BLaER1 (cell line): Measurements from ENCODE around the gene AKAP11.

Experiments used
- H3K27ac ChIP-seq: shearing (Covaris generic); formaldehyde crosslinking; 2 replicates; pipeline ENCODE4 v1.8.1; 2022
- H3K27me3 ChIP-seq: shearing (Covaris generic); formaldehyde crosslinking; 2 replicates; pipeline ENCODE4 v1.8.1; 2022
- H3K36me3 ChIP-seq: shearing (Covaris generic); formaldehyde crosslinking; 2 replicates; pipeline ENCODE4 v1.8.1; 2022
- H3K4me1 ChIP-seq: shearing (Covaris generic); formaldehyde crosslinking; 2 replicates; pipeline ENCODE4 v1.8.1; 2022
- H3K4me2 ChIP-seq: shearing (Covaris generic); formaldehyde crosslinking; 2 replicates; pipeline ENCODE4 v1.8.1; 2022
- H3K4me3 ChIP-seq: shearing (Covaris generic); formaldehyde crosslinking; 2 replicates; pipeline ENCODE4 v1.8.1; 2022
- H3K9ac ChIP-seq: shearing (Covaris generic); formaldehyde crosslinking; 2 replicates; pipeline ENCODE4 v1.8.1; 2022
- H3K9me3 ChIP-seq: shearing (Covaris generic); formaldehyde crosslinking; 2 replicates; pipeline ENCODE4 v1.8.1; 2022
- H4K20me1 ChIP-seq: shearing (Covaris generic); formaldehyde crosslinking; 2 replicates; pipeline ENCODE4 v1.8.1; 2022
- Cebpa-rat ChIP-seq: shearing (Covaris generic); IDR thresholded peaks from 2 replicates; pipeline ENCODE4 v1.8.1; 2022

The AKAP11 gene

DNA sequence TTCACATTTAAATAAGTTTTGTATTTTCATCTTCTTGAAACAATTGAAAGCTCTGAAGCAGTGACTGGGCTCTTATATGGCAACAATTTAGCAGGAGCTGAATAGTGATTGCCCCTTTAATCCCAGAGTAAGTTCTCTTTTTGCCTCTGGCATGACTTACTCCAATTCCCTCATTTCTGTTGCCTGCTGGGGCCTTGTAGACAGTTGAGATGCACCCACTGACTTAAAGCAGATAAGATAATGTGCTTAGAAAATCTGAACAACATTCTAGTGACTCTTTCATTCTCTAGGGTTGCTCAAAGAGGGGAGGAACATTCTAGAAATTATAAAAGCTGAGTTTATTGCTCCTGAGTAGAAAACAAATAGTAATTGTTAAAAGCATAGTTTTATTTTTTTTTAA is 52.8 kb downstream of the AKAP11 start:
- H3K27ac ChIP-seq = no peak overlapping the region
- no peak for TF ChIP-seq Cebpa-rat
- no peaks in the 10 kb centered on the region for H3K9me3 ChIP-seq
- no peak overlapping the region for H3K4me2 ChIP-seq
- no peaks in the 10 kb centered on the region for H3K27me3 ChIP-seq
- H3K4me1 ChIP-seq = peaks cover 16% of the 10 kb centered on the region
- 0 out of 2 replicates have a peak, but pooled peaks cover 7% of the 10 kb centered on the region for H3K36me3 ChIP-seq
- H3K9ac ChIP-seq = no peak overlapping the region
- H4K20me1 ChIP-seq = no peaks in the 10 kb centered on the region
- H3K4me3 ChIP-seq = no peak overlapping the region

DNA sequence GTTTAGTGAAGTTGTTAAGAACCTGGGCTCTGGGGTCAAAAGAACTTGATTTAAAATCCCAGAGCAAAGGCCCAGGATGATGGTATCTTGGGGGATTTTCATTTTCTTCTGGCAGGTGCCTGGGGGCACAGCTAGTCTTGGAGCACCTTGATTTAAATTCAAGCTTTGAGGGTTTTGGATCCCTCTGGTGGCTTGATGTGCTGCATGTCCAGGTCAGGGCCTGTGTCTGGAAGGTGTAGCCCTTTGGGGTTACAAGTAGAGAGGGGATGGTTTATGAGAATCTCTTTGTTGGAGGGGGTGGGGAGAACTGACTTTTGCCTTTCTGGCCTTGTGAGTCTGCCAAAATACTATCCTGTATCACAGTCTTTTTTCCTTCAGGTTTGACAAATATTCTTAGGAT is 55.8 kb downstream of the AKAP11 start:
- no peak overlapping the region for H3K4me2 ChIP-seq
- TF ChIP-seq Cebpa-rat = no peak
- H3K4me3 ChIP-seq = no peak overlapping the region
- no peak overlapping the region for H3K27ac ChIP-seq
- no peaks in the 10 kb centered on the region for H4K20me1 ChIP-seq
- H3K4me1 ChIP-seq = peaks cover 16% of the 10 kb centered on the region
- no peaks in the 10 kb centered on the region for H3K9me3 ChIP-seq
- H3K27me3 ChIP-seq = no peaks in the 10 kb centered on the region
- 0 out of 2 replicates have a peak, but pooled peaks cover 7% of the 10 kb centered on the region for H3K36me3 ChIP-seq
- no peak overlapping the region for H3K9ac ChIP-seq

DNA sequence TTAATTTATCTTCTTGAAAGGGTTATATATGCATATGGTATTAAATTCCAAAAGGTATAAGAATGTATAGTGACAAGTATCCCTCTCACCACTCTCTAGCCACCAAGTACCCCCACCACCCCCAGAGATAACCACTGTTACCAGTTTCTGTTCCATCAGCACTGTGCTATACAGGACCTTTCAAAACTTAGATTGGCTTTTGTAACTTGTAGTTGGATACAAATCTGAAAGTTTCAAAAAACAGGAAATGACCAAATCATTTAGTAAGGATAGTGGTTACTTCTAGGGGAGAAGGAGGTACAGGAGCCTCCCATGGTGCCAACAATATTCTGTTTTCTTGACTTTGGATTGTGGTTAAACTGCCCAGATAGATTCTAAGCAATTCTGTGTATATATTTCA is 56.7 kb downstream of the AKAP11 start:
- no peaks in the 10 kb centered on the region for H4K20me1 ChIP-seq
- peak overlapping the region; percentile 26; the same call in 1 of the 2 replicates for H3K4me2 ChIP-seq
- H3K27ac ChIP-seq = no peak overlapping the region
- no peak for TF ChIP-seq Cebpa-rat
- no peaks in the 10 kb centered on the region for H3K36me3 ChIP-seq
- peaks cover 16% of the 10 kb centered on the region for H3K4me1 ChIP-seq
- no peaks in the 10 kb centered on the region for H3K9me3 ChIP-seq
- H3K4me3 ChIP-seq = no peak overlapping the region
- no peaks in the 10 kb centered on the region for H3K27me3 ChIP-seq
- no peak overlapping the region for H3K9ac ChIP-seq

DNA sequence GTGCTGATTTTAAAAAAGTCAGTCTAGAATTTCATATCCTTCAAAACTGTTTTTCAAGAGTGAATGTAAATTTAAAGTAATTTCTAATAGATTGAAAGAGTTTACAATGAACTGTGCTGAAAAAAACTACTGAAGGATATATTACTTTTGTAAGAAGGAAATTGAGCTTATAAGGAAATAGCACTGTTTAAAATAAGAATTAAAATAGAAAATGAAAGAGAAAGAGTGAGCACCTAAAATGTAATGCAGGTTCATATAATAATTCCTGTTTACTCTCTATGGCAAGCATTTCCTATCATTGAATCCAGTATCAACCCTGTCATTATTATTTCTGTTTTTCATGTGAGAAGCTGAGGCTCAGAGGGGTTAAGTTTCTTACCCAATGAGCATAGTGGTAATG is 57.3 kb downstream of the AKAP11 start:
- TF ChIP-seq Cebpa-rat = no peak
- Histone ChIP-seq H3K9ac (no peak overlapping the region), H3K27me3 (no peaks in the 10 kb centered on the region), H4K20me1 (no peaks in the 10 kb centered on the region), H3K9me3 (no peaks in the 10 kb centered on the region), H3K4me1 (peaks cover 18% of the 10 kb centered on the region), H3K27ac (no peak overlapping the region), H3K4me2 (peak overlapping the region; percentile 26; the same call in 1 of the 2 replicates), H3K4me3 (no peak overlapping the region), H3K36me3 (no peaks in the 10 kb centered on the region)

DNA sequence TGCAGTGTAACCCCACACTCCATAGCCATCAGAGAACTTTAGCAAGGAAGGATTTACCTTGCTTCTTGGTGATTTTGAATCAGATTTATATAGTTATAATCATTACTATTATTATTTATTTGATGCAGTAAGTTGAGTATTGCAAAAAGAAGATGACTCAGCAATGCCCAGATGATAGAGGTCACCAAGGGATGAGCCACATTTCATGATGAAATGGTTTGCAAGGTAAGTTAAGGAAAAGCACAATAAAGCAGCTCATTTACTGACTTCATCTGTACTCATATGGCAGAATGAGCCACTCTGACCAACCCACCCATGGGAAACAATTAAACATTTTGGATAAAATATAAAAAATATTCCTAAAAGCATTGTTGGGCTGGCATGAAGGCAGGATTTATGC is 59.1 kb downstream of the AKAP11 start:
- Histone ChIP-seq H3K4me2 (no peak overlapping the region), H3K9ac (no peak overlapping the region), H4K20me1 (no peaks in the 10 kb centered on the region), H3K4me3 (no peak overlapping the region), H3K27ac (no peak overlapping the region), H3K4me1 (peaks cover 21% of the 10 kb centered on the region), H3K27me3 (no peaks in the 10 kb centered on the region), H3K9me3 (no peaks in the 10 kb centered on the region), H3K36me3 (no peaks in the 10 kb centered on the region)
- TF ChIP-seq Cebpa-rat = no peak

DNA sequence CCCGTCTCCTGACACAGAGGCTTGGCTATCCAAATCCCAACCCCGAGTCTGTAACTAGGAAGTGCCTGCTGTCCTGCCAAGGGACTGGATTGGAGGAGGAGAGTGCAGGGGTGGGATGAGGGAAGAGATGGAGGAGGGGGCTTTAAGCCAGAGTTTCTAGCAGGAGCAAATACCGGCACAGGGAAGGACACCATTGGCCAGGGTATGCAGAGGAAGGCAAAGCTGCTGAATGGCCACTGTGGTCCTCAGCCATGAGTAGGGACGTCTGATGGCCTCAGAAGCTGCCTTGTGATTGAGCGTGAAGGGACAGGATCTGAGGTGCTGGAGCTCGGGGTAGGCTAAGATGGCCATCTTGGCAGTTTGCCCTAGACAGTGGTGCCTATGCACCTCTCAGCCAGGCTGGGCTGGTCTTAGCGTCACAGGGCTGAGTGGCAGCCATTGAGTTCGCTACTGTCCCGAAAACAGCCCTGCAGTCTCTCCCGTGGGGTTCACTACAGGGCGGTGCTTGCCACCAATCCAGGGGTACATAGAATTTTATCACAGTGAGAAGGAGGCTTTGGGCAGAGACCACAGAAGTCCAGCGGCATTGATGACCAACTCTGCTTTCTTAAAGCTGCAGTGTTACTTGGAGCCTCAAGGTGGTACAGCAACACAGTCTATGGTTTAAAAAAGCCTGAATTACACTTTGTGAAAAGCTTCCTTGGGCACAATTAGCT is 61.8 kb downstream of the AKAP11 start:
- Histone ChIP-seq H3K27me3 (no peaks in the 10 kb centered on the region), H3K9me3 (no peaks in the 10 kb centered on the region), H3K36me3 (no peaks in the 10 kb centered on the region), H3K4me3 (no peak overlapping the region), H3K27ac (0 out of 2 replicates have a peak overlapping the region, but pooled peaks have one; percentile 32), H3K4me2 (no peak overlapping the region), H3K4me1 (peaks cover 15% of the 10 kb centered on the region), H4K20me1 (no peaks in the 10 kb centered on the region), H3K9ac (no peak overlapping the region)
- no peak for TF ChIP-seq Cebpa-rat

DNA sequence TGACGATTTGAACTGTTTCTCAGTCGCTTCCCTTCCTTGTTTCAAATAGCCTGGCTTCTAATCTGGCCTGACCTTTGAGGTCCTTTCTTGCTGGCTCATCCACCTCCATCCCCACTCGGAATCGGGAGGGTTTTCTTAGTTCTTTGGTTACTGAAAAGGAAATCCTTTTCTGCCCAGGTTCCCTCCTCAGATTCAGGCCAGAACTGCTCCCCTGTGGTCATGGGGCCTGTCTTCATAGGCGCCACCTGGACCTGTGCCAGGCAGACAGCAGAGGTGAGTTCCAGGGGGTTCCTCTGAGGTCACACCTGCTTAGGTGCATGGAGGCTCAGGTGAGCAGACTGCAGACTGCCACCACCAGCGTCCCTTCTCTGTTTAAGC is 62.4 kb downstream of the AKAP11 start:
- no peak overlapping the region for H3K4me2 ChIP-seq
- H4K20me1 ChIP-seq = no peaks in the 10 kb centered on the region
- H3K4me3 ChIP-seq = no peak overlapping the region
- peaks cover 9% of the 10 kb centered on the region for H3K4me1 ChIP-seq
- no peak overlapping the region for H3K9ac ChIP-seq
- no peaks in the 10 kb centered on the region for H3K9me3 ChIP-seq
- no peaks in the 10 kb centered on the region for H3K36me3 ChIP-seq
- 0 out of 2 replicates have a peak overlapping the region, but pooled peaks have one; percentile 32 for H3K27ac ChIP-seq
- H3K27me3 ChIP-seq = no peaks in the 10 kb centered on the region
- no peak for TF ChIP-seq Cebpa-rat

DNA sequence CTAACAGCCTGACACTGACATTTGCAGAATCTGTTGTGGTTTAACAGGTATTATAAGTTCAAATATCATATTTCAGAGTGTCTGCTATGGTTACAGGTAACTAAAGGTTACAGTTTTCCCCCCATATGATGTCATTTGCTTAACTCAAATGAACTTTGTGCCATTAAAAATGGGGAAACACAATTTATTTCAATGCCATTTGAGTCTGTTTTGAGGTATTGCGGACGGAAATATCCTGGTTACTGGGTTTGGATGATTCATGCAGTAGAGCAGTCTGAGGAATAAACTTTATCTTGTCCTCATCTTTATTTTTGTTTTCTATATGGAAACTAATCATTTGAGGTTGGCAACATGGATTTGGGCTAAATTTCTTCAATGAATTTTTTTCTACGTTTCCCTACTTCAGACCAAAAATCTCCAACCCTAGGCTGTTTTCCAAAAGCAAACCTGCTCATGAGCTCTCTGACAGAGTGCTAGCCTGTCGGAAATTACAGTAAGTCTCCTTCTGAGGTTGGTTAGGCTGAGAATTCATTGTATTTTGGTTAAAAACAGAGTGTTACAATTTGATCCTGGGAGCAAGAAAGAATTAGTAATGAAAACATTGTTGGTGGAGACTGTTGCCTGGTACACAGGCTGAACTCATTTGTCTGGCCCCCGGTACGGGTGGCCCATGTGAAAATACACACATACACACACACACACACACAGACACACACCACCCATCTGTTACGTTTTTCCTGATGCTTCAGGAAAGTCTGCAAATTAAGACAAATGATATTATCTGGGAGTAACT is 66.1 kb downstream of the AKAP11 start:
- no peaks in the 10 kb centered on the region for H3K9me3 ChIP-seq
- no peak overlapping the region for H3K4me2 ChIP-seq
- H3K27ac ChIP-seq = no peak overlapping the region
- no peaks in the 10 kb centered on the region for H3K36me3 ChIP-seq
- H4K20me1 ChIP-seq = no peaks in the 10 kb centered on the region
- no peak overlapping the region for H3K9ac ChIP-seq
- H3K4me3 ChIP-seq = no peak overlapping the region
- no peak for TF ChIP-seq Cebpa-rat
- no peaks in the 10 kb centered on the region for H3K27me3 ChIP-seq
- H3K4me1 ChIP-seq = peaks cover 5% of the 10 kb centered on the region; the same call in 1 of the 2 replicates

DNA sequence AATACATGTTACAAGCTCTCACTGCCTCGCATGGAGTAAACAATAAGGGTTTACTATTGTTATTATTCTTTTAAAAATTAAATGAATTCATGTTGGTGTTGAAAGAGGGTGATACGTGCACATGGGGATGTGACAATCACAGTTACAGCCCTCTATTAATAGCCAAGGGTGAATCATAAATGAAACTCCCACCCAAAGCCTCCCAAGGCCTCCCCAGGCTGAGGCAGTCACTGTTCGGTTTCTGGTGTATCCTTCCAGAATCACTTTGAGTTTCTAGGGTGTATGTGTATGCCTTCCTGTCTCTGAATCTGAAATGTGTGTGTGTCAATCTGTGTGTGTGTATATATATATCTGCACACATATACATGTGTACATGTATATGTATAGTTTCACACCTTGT is 73.4 kb downstream of the AKAP11 start:
- H3K9me3 ChIP-seq = no peaks in the 10 kb centered on the region
- no peaks in the 10 kb centered on the region for H3K4me1 ChIP-seq
- no peak overlapping the region for H3K27ac ChIP-seq
- H3K4me3 ChIP-seq = no peak overlapping the region
- H3K27me3 ChIP-seq = no peaks in the 10 kb centered on the region
- no peaks in the 10 kb centered on the region for H4K20me1 ChIP-seq
- no peaks in the 10 kb centered on the region for H3K36me3 ChIP-seq
- H3K4me2 ChIP-seq = no peak overlapping the region
- TF ChIP-seq Cebpa-rat = no peak
- no peak overlapping the region for H3K9ac ChIP-seq

DNA sequence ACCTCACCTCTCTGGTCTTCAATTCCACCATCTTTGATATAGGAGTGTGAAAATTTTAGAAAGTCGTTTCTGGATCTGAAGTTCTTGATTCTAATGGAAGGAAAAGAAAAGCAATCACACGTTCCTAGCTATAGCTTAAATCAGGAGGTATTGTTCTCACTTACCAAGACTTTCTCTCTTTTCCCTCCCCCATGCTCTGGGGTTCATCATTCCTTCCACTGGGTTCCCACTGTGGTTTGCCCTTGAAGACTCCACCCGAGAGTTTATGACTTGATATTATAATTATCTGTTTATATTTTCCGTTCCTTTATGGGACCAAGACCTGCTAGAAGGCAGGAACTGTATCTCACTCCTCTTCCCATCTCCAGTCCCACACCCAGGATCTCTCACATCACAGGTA is 76.6 kb downstream of the AKAP11 start:
- H3K9me3 ChIP-seq = no peaks in the 10 kb centered on the region
- H3K4me3 ChIP-seq = no peak overlapping the region
- H3K36me3 ChIP-seq = no peaks in the 10 kb centered on the region
- no peaks in the 10 kb centered on the region for H3K27me3 ChIP-seq
- no peaks in the 10 kb centered on the region for H4K20me1 ChIP-seq
- no peak overlapping the region for H3K4me2 ChIP-seq
- TF ChIP-seq Cebpa-rat = no peak
- no peak overlapping the region for H3K27ac ChIP-seq
- H3K4me1 ChIP-seq = no peaks in the 10 kb centered on the region
- no peak overlapping the region for H3K9ac ChIP-seq
